ENCODE data around the gene RABL2A. TPM values are rescaled to one million over a fixed set of nuclear protein-coding genes. Genes with fewer than 3 reads are reported as not detected.
"Not testable (repeated sequence)": the region's sequence is repeated elsewhere in the genome, so short reads cannot be mapped to it uniquely, and the experiment has no call there.

RABL2A gene
- total and polyA plus RNA-seq, 2 donors from 2014 or later: 12.8 to 28.4 TPM

- Histone ChIP-seq H3K4me3 (ENCODE audit: low read length in 3 of 3) (peak overlapping the region in 2 of 3 donors; percentile 30 to 48), H3K27ac (ENCODE audit: low read depth in 2 of 2, low read length in 2 of 2) (peak overlapping the region; percentile 75 to 78)
- H3K27me3 ChIP-seq (ENCODE audit: control insufficient read depth, insufficient read depth, low read length); intact Hi-C loops (cut with DNase I); FAIRE-seq; H3K4me1 ChIP-seq (ENCODE audit: control insufficient read depth in 2 of 3, insufficient read depth in 2 of 3, low read depth in 1 of 3, low read length in 3 of 3); H3K36me3 ChIP-seq (ENCODE audit: control insufficient read depth in 2 of 3, insufficient read depth in 3 of 3, low read length in 3 of 3); H3K9me3 ChIP-seq (ENCODE audit: control insufficient read depth in 2 of 3, insufficient read depth in 1 of 3, low read length in 3 of 3); H3K9ac ChIP-seq (ENCODE audit: low read length in 3 of 3): not testable (repeated sequence)
- peak; percentile 92 to 98 (median 96) for DNase-seq
- TF ChIP-seq, protein P1, sequence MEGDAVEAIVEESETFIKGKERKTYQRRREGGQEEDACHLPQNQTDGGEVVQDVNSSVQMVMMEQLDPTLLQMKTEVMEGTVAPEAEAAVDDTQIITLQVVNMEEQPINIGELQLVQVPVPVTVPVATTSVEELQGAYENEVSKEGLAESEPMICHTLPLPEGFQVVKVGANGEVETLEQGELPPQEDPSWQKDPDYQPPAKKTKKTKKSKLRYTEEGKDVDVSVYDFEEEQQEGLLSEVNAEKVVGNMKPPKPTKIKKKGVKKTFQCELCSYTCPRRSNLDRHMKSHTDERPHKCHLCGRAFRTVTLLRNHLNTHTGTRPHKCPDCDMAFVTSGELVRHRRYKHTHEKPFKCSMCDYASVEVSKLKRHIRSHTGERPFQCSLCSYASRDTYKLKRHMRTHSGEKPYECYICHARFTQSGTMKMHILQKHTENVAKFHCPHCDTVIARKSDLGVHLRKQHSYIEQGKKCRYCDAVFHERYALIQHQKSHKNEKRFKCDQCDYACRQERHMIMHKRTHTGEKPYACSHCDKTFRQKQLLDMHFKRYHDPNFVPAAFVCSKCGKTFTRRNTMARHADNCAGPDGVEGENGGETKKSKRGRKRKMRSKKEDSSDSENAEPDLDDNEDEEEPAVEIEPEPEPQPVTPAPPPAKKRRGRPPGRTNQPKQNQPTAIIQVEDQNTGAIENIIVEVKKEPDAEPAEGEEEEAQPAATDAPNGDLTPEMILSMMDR (IDR thresholded peaks at IDR 0.05; ENCODE audit: borderline replicate concordance, extremely low read depth, insufficient read depth): peak; percentile 99
These were observed 23.0 kb upstream of the RABL2A start for GRCh38 chr2:113604085-113604477.

DNA sequence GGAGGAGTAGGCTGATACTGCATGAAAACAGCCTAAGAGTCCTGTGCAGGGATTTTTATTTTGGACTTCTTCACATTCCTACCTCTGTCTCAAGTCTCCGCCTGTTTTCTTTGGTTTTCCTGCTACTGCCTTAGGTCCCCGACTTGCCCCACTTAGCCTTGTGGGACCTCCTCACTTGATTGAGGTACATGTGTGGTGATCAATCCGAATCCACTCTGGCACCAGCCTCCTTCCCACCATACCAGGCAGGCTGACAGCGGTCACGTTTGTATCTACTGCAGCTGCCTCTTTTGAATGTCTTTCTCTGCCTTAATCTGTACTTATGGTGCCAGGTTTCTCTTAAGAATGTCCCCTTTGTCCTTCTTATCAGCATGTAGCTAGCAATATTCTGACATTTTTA, 22.4 kb upstream of the RABL2A start:
- DNase-seq; H3K27ac ChIP-seq (ENCODE audit: low read depth in 2 of 2, low read length in 2 of 2); H3K9ac ChIP-seq (ENCODE audit: low read length in 3 of 3); H3K4me3 ChIP-seq (ENCODE audit: low read length in 3 of 3); H3K9me3 ChIP-seq (ENCODE audit: control insufficient read depth in 2 of 3, insufficient read depth in 1 of 3, low read length in 3 of 3); H3K4me1 ChIP-seq (ENCODE audit: control insufficient read depth in 2 of 3, insufficient read depth in 2 of 3, low read depth in 1 of 3, low read length in 3 of 3); H3K36me3 ChIP-seq (ENCODE audit: control insufficient read depth in 2 of 3, insufficient read depth in 3 of 3, low read length in 3 of 3); H3K27me3 ChIP-seq (ENCODE audit: control insufficient read depth, insufficient read depth, low read length); FAIRE-seq; intact Hi-C loops (cut with DNase I): not testable (repeated sequence)

DNA sequence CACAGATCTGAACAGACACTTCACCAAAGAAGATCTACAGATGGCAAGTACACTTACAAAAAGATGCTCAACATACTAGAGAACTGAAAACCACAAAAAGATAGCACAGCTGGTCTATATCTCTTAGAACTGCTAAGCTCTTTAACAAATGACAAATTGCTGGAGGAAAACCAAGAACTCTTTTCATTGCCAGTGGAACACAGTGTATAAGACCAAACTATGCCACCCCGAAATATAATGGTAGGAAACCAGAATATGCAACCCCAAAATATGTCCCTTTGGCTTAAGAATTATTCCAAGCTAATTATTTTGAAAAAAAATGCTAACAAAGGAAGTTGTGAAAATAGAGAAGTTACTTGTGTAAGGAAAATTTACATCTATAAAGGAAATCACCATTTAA, 21.0 kb upstream of the RABL2A start:
- H3K9ac ChIP-seq (ENCODE audit: low read length in 3 of 3); FAIRE-seq; H3K27me3 ChIP-seq (ENCODE audit: control insufficient read depth, insufficient read depth, low read length); intact Hi-C loops (cut with DNase I); H3K4me3 ChIP-seq (ENCODE audit: low read length in 3 of 3); H3K27ac ChIP-seq (ENCODE audit: low read depth in 2 of 2, low read length in 2 of 2); H3K4me1 ChIP-seq (ENCODE audit: control insufficient read depth in 2 of 3, insufficient read depth in 2 of 3, low read depth in 1 of 3, low read length in 3 of 3); DNase-seq; H3K36me3 ChIP-seq (ENCODE audit: control insufficient read depth in 2 of 3, insufficient read depth in 3 of 3, low read length in 3 of 3); H3K9me3 ChIP-seq (ENCODE audit: control insufficient read depth in 2 of 3, insufficient read depth in 1 of 3, low read length in 3 of 3): not testable (repeated sequence)

DNA sequence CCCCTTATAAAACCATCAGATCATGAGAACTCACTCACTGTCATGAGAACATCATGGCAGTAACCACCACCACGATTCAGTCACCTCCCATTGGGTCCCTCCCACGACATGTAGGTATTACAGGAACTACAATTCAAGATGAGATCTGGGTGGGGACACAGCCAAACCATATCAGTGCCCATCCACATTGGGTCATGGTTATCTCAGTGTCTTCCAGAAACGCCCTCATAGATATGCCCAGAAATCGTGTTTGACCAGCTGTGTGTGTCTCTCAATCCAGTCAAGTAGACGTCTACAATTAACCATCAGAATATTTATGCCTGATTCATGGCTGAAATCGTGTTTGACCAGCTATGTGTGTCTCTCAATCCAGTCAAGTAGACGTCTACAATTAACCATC, 17.2 kb upstream of the RABL2A start:
- H3K4me3 ChIP-seq (ENCODE audit: low read length in 3 of 3); intact Hi-C loops (cut with DNase I); DNase-seq; FAIRE-seq; H3K27ac ChIP-seq (ENCODE audit: low read depth in 2 of 2, low read length in 2 of 2); H3K27me3 ChIP-seq (ENCODE audit: control insufficient read depth, insufficient read depth, low read length); H3K36me3 ChIP-seq (ENCODE audit: control insufficient read depth in 2 of 3, insufficient read depth in 3 of 3, low read length in 3 of 3); H3K4me1 ChIP-seq (ENCODE audit: control insufficient read depth in 2 of 3, insufficient read depth in 2 of 3, low read depth in 1 of 3, low read length in 3 of 3); H3K9me3 ChIP-seq (ENCODE audit: control insufficient read depth in 2 of 3, insufficient read depth in 1 of 3, low read length in 3 of 3); H3K9ac ChIP-seq (ENCODE audit: low read length in 3 of 3): not testable (repeated sequence)

GRCh38 chr2:113621002-113621401, 6.1 kb upstream of the RABL2A start:
- intact Hi-C loops (cut with DNase I); FAIRE-seq: not testable (repeated sequence)

DNA sequence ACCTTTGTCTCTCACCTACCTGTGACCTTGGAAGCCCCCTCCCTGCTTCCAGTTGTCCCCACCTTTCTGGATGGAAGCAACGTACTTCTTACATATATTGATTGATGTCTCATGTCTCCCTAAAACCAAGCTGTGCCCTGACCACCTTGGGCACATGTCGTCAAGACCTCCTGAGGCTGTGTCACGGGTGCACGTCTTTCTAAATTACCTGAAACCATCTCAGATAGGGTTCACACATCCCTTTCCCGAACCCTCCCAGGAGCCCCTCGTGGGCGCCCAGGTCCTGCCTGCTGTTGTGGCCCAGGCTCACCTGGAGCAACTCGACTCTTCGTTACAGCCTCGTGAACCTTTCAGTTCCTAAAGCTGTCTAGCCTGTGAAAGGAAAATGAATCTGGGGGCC, 1.2 kb upstream of the RABL2A start:
- DNase-seq; H3K27me3 ChIP-seq (ENCODE audit: control insufficient read depth, insufficient read depth, low read length); FAIRE-seq; H3K9me3 ChIP-seq (ENCODE audit: control insufficient read depth in 2 of 3, insufficient read depth in 1 of 3, low read length in 3 of 3); H3K9ac ChIP-seq (ENCODE audit: low read length in 3 of 3); intact Hi-C loops (cut with DNase I); H3K4me1 ChIP-seq (ENCODE audit: control insufficient read depth in 2 of 3, insufficient read depth in 2 of 3, low read depth in 1 of 3, low read length in 3 of 3); H3K4me3 ChIP-seq (ENCODE audit: low read length in 3 of 3); H3K36me3 ChIP-seq (ENCODE audit: control insufficient read depth in 2 of 3, insufficient read depth in 3 of 3, low read length in 3 of 3); H3K27ac ChIP-seq (ENCODE audit: low read depth in 2 of 2, low read length in 2 of 2): not testable (repeated sequence)

More at GRCh38 chr2:113621002-113621401, 6.1 kb upstream of the RABL2A start:
- not testable (repeated sequence) for H3K9me3 ChIP-seq (ENCODE audit: control insufficient read depth in 2 of 3, insufficient read depth in 1 of 3, low read length in 3 of 3); H3K27ac ChIP-seq (ENCODE audit: low read depth in 2 of 2, low read length in 2 of 2); H3K36me3 ChIP-seq (ENCODE audit: control insufficient read depth in 2 of 3, insufficient read depth in 3 of 3, low read length in 3 of 3); H3K4me1 ChIP-seq (ENCODE audit: control insufficient read depth in 2 of 3, insufficient read depth in 2 of 3, low read depth in 1 of 3, low read length in 3 of 3); H3K4me3 ChIP-seq (ENCODE audit: low read length in 3 of 3); DNase-seq; H3K9ac ChIP-seq (ENCODE audit: low read length in 3 of 3); H3K27me3 ChIP-seq (ENCODE audit: control insufficient read depth, insufficient read depth, low read length)

DNA sequence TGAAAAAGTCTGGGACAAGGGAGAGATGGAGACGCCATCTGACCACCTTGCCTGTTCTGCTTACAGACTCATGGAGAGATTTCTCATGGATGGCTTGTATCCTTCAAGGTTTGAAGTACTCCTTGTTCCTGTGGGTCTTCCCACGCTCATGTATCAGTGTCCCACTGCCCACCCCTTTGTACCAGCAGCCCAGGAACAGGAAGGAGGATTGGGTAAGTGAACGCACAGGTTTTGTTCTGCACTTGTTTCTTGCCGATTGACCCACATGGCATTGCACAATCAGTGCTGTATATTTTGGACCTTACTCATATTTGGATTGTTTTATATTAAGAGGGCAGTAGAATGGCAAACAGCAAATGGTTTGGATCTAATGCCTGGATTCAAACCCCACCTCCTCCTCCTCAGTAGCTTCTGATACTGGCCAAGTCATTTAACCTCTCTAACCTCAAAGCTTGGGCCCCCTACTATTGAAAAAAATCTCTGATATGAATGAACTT, 5.8 kb downstream of the RABL2A start:
- H3K9me3 ChIP-seq (ENCODE audit: control insufficient read depth in 2 of 3, insufficient read depth in 1 of 3, low read length in 3 of 3); H3K36me3 ChIP-seq (ENCODE audit: control insufficient read depth in 2 of 3, insufficient read depth in 3 of 3, low read length in 3 of 3); H3K4me3 ChIP-seq (ENCODE audit: low read length in 3 of 3); FAIRE-seq; H3K27ac ChIP-seq (ENCODE audit: low read depth in 2 of 2, low read length in 2 of 2); intact Hi-C loops (cut with DNase I); H3K27me3 ChIP-seq (ENCODE audit: control insufficient read depth, insufficient read depth, low read length); H3K4me1 ChIP-seq (ENCODE audit: control insufficient read depth in 2 of 3, insufficient read depth in 2 of 3, low read depth in 1 of 3, low read length in 3 of 3); H3K9ac ChIP-seq (ENCODE audit: low read length in 3 of 3); DNase-seq: not testable (repeated sequence)

DNA sequence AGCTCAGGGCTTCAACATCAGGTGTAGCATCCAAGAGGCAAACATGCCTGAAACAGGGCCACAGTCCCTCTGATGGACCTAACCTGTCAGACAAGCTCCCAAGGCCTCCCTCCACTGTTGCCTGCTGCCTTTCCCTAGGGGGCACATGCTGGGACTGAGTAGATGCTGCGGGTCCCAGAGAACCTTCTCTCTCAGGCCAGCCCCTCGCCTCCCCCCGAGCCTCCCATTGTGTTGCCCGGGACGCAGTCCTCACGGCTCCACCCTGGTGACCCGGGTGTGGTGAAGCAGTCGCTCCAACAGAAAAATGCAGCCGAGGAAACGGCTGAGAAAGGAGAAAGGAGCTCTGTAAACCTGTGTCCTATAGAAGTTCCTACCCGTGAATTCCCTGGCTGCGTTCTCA, 8.3 kb downstream of the RABL2A start:
- H3K36me3 ChIP-seq (ENCODE audit: control insufficient read depth in 2 of 3, insufficient read depth in 3 of 3, low read length in 3 of 3); H3K4me3 ChIP-seq (ENCODE audit: low read length in 3 of 3); H3K9me3 ChIP-seq (ENCODE audit: control insufficient read depth in 2 of 3, insufficient read depth in 1 of 3, low read length in 3 of 3); H3K27ac ChIP-seq (ENCODE audit: low read depth in 2 of 2, low read length in 2 of 2); intact Hi-C loops (cut with DNase I); H3K9ac ChIP-seq (ENCODE audit: low read length in 3 of 3); DNase-seq; H3K27me3 ChIP-seq (ENCODE audit: control insufficient read depth, insufficient read depth, low read length); H3K4me1 ChIP-seq (ENCODE audit: control insufficient read depth in 2 of 3, insufficient read depth in 2 of 3, low read depth in 1 of 3, low read length in 3 of 3); FAIRE-seq: not testable (repeated sequence)
